Astrocyte (in vitro differentiated cells and primary cell): ENCODE data around the gene BMP7.

Source experiments
- CTCF ChIP-seq: IDR thresholded peaks from 2 replicates; pipeline ENCODE4 v1.5.1; 2011; ENCODE audit warnings: low read depth, mild to moderate bottlenecking, inconsistent platforms, low read length, moderate library complexity; ENCODE audit not compliant: insufficient read depth
- EZH2 ChIP-seq: IDR thresholded peaks from 2 replicates; pipeline ENCODE4 v1.6.1; 2012; ENCODE audit warnings: mild to moderate bottlenecking, low read length, inconsistent platforms; ENCODE audit not compliant: insufficient read depth

- no peak for TF ChIP-seq CTCF
- TF ChIP-seq EZH2: no peak
Measured at GRCh38 chr20:57272883-57273535, 6.6 kb upstream of the BMP7 start.
